ENCODE data around the gene MCHR1.

The MCHR1 gene

GRCh38 chr22:40726514-40726913 is 47.2 kb downstream of the MCHR1 start:
- TF ChIP-seq CTCF (conservative IDR thresholded peaks at IDR 0.05; ENCODE audit: low read depth, low read length) = peak; percentile 13
- no peak overlapping the region for H3K4me3 ChIP-seq (ENCODE audit: low read depth, low read length)
- DNase-seq (ENCODE audit: low read depth) = peak; percentile 53

DNA sequence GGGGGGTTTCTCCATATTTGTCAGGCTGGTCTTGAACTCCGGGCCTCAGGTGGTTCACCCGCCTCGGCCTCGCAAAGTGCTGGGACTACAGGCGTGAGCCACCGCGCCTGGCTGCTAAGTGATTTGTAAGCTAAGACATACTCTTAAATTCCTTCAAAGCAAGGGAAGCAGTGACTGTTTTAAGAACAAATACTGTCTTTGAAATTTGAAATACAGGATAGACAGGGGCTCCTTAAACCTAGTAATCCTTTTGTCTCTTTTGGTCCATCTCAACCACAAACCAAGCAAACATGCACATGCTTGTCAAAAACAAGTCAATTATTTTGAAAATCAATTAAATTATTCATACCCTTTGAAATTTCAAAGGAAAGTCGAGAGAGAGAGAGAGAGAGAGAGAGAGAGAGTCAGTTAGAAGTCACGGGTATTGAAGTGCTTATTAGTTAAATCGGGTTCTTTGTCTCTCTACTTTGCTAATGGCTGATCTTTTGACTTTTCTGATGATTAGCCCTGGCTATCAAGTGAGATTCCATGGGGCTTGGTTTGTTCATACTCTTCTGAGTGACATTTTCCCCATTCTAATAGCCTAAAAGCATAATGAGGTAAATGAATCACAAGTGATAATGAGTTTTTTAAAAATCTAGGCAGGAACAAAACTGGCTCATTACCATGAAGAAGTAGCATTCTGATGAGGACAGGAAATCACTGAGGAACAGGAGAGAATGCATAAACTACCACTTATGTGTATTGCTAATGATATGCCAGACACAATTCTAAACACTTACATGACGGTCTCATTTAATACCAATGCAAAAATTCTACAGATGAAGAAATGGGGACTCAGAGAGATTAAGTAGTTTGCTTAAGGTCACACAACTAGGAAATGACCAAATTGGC is 48.0 kb downstream of the MCHR1 start:
- no peak for DNase-seq (ENCODE audit: low read depth)
- no peak overlapping the region for H3K4me3 ChIP-seq (ENCODE audit: low read depth, low read length)
- TF ChIP-seq CTCF (conservative IDR thresholded peaks at IDR 0.05; ENCODE audit: low read depth, low read length) = no peak

DNA sequence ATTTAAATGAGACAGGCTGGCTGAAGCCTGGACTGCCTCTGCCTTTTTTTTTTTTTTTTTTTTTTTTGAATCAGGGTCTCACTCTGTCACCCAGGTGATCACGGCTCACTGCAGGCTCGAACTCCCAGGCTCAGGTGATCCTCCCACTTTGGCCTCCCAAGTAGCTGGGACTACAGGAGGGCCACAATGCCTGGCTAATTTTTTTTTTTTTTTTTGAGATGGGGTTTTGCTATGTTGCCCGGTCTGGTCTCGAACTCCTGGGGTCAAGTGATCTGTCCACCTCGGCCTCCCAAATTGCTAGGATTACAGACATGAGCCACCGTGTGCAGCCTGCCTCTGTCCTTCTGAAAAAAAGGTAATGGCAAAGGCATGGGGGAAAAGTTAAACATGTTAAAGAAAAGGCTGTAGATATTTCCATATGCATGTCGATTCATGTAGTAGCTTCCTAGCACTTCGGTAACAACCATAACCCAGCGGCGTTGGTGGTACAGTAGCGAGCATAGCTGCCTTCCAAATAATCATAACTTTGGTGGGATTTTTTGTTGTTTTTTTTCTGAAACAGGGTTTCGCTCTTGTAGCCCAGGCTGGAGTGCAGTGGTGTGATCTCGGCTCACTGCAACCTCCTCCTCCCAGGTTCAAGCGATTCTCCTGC is 48.8 kb downstream of the MCHR1 start:
- DNase-seq (ENCODE audit: low read depth) = no peak
- H3K4me3 ChIP-seq (ENCODE audit: low read depth, low read length) = no peak overlapping the region
- no peak for TF ChIP-seq CTCF (conservative IDR thresholded peaks at IDR 0.05; ENCODE audit: low read depth, low read length)

- H3K4me3 ChIP-seq (ENCODE audit: low read depth, low read length) = no peak overlapping the region
- peak; percentile 27 for DNase-seq (ENCODE audit: low read depth)
Measured at GRCh38 chr22:40728731-40729189, 49.5 kb downstream of the MCHR1 start.

GRCh38 chr22:40729284-40729683 is 50.0 kb downstream of the MCHR1 start:
- no peak for TF ChIP-seq CTCF (conservative IDR thresholded peaks at IDR 0.05; ENCODE audit: low read depth, low read length)
- DNase-seq (ENCODE audit: low read depth) = no peak
- no peak overlapping the region for H3K4me3 ChIP-seq (ENCODE audit: low read depth, low read length)

More at GRCh38 chr22:40728731-40729189, 49.5 kb downstream of the MCHR1 start:
- no peak for TF ChIP-seq CTCF (conservative IDR thresholded peaks at IDR 0.05; ENCODE audit: low read depth, low read length)

Measured in choroid plexus epithelial cell (primary cell).